IPS-15b (cell line): ENCODE data around the gene ZFYVE19.

Source experiments
- H3K27me3 ChIP-seq: one replicate; pipeline ENCODE4 v1.6.1; 2013; ENCODE audit warnings: low read length; ENCODE audit not compliant: control insufficient read depth, insufficient read depth
- H3K36me3 ChIP-seq: one replicate; pipeline ENCODE4 v1.6.1; 2013; ENCODE audit warnings: low read length; ENCODE audit not compliant: control insufficient read depth, insufficient read depth
- H3K4me1 ChIP-seq: one replicate; pipeline ENCODE4 v1.6.1; 2013; ENCODE audit warnings: mild to moderate bottlenecking, low read length; ENCODE audit not compliant: control insufficient read depth, insufficient read depth
- H3K4me3 ChIP-seq: one replicate; pipeline ENCODE4 v1.5.1; 2013; ENCODE audit warnings: low read depth, low read length
- H3K9ac ChIP-seq: one replicate; pipeline ENCODE4 v1.6.1; 2013; ENCODE audit warnings: low read depth, mild to moderate bottlenecking, low read length
- H3K9me3 ChIP-seq: one replicate; pipeline ENCODE4 v1.6.1; 2013; ENCODE audit warnings: mild to moderate bottlenecking, low read length; ENCODE audit not compliant: control insufficient read depth, insufficient read depth

Gene ZFYVE19, protein sequence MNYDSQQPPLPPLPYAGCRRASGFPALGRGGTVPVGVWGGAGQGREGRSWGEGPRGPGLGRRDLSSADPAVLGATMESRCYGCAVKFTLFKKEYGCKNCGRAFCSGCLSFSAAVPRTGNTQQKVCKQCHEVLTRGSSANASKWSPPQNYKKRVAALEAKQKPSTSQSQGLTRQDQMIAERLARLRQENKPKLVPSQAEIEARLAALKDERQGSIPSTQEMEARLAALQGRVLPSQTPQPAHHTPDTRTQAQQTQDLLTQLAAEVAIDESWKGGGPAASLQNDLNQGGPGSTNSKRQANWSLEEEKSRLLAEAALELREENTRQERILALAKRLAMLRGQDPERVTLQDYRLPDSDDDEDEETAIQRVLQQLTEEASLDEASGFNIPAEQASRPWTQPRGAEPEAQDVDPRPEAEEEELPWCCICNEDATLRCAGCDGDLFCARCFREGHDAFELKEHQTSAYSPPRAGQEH

DNA sequence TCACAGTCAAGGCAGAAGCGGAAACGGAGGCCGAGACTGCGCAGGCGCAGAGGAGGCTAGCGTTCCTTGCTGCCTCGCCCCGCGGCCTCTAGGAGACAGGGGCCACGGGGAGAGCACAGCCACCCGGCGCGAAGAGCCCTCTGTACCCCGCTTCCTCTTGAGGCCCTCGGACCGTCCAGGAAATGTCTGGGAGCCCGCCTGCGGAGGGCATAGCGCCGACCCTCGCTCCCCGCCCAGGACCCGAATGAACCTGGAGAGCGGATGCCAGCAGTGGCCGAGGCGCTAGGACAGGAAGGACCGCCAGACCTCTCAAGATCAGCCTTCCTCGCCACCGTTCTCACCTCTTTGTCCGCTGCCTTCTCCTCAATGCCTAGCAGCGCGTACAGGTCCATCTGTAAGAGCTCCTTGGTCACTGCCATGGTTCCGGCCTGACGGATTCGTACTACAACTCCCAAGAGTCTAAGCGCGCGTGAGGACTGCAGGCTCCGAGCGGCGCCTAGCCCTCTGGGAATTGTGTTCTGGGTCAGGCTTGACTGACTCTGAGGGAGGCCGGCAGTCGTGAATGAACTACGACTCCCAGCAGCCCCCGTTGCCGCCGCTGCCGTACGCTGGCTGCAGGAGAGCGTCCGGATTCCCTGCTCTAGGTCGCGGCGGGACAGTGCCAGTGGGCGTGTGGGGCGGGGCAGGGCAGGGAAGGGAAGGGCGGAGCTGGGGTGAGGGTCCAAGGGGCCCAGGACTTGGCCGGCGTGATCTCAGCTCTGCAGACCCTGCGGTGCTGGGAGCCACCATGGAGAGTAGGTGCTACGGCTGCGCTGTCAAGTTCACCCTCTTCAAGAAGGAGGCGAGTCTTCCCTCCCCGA, at the start of gene ZFYVE19, which contains the start of gene DNAJC17:
Gene ZFYVE19, plus strand, starts transcription at position 62 of the 860 bp plus-strand sequence. Its CDS starts 501 bp downstream, at position 563.
Gene DNAJC17, minus strand, starts transcription at position 446 of the 860 bp plus-strand sequence. Its CDS starts 27 bp downstream, at position 419.
- H3K36me3 ChIP-seq: peaks cover 3% of the 10 kb centered on the region
- H3K4me1 ChIP-seq: no peaks in the 10 kb centered on the region
- H3K9me3 ChIP-seq: no peaks in the 10 kb centered on the region
- peak within 1 kb of the TSS; percentile 83 for H3K9ac ChIP-seq
- H3K4me3 ChIP-seq: peak within 1 kb of the TSS; percentile 95
- no peaks in the 10 kb centered on the region for H3K27me3 ChIP-seq

DNA sequence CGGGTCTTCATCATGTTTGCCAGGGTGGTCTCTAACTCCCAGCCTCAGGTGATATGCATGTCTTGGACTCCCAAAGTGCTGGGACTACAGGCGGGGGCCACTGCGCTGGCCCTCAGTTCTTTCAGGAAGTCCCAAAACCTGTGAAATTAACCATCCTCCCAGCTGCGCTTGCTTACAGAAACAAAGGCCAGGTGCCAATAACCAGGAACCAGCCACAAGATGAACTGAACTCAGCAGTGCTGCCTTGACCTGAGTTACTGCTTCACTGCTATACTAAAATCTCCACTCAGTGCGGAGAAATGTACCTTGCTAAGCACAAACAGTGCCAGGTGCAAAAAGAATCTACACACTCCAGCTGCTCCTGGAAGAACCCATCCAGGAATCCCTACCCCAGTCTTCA, 46.9 kb upstream of the ZFYVE19 start:
- Histone ChIP-seq H3K9me3 (no peaks in the 10 kb centered on the region), H3K4me3 (no peak overlapping the region), H3K27me3 (peaks cover 2% of the 10 kb centered on the region), H3K9ac (no peak overlapping the region), H3K4me1 (peaks cover 4% of the 10 kb centered on the region), H3K36me3 (no peaks in the 10 kb centered on the region)

DNA sequence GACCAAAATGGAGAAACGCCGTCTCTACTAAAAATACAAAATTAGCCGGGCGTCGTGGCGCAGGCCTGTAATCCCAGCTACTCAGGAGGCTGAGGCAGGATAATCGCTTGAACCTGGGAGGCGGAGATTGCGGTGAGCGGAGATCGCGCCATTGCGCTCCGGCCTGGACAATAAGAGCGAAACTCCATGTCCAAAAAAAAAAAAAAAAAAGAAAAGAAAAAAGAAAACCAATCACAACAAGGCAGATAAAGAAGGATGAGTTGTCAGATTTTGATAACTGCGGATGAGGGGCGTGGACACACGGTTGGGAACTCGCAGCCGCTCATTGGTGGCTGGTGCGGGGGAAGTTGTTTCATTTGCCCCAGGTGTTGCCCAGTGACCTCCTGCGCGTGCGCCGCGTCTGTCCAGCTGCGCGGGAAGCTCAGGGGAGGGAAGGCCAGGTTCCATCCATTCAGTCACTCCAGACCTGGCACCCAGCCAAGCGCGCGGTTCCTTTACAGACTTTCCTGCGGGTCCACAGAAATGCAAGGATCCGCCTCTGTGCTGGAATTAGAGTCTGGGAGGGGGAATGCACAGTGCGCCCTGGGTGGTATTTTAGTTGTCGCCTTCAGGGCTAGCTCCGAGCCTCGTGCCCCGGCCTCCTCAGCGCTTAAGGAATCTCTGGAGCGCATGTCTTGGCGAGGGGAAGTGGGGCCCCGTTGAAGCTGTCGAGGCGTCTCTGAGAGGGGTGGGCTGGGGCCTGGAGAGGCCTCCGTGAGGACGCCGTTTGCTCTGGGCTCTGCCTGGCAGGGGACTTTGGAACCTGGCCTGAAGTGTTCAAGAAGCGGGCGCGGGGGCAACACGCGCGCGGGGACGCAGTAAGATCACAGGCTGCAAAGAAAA, 43.7 kb upstream of the ZFYVE19 start:
- Histone ChIP-seq H3K4me3 (peak overlapping the region; percentile 76), H3K27me3 (peaks cover 2% of the 10 kb centered on the region), H3K4me1 (peaks cover 16% of the 10 kb centered on the region), H3K9ac (peak overlapping the region; percentile 47), H3K36me3 (peaks cover 6% of the 10 kb centered on the region), H3K9me3 (no peaks in the 10 kb centered on the region)

DNA sequence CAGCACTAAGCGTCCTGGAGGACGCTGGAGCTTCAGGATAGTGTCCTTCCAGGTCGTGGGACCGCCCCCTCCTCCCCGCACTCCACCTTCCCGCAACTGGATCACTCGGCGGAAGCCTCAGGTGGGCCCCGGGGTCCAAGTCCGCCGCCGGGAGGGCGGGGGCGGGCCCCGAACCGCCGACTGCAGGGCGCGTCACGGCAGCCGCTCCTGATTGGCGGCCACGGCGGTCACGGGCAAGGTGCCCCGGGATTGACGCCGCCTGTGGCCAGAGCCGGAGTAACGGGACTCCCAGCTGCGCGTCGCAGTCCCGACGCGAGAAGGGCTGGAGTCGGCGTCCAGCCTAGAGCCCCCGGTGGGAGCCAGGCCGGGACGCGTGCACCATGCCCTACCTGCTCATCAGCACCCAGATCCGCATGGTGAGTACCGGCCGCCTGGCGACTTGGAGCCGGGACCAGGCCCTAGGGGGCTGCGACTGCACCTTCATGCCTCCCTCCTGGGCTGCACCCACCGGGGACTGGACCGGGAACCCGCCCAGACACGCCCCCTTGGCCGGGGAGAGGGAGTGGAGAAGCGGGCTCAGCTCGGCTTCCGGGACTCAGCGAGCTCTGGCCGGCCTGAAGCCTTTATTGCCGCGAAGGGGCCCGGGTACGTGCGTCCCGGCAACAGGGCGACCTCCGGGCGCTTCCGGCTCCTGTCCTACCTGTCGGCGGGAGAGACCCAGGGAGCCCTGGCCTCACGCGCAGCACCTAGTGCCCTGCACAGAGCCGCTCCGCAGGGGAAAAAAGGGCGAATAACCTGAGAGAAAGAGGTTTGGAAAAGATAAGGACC, 42.9 kb upstream of the ZFYVE19 start, which contains the start of gene GCHFR:
Gene GCHFR, plus strand, starts transcription at position 268 of the 828 bp plus-strand sequence. Its CDS starts 113 bp downstream, at position 381.
- Histone ChIP-seq H3K27me3 (peaks cover 2% of the 10 kb centered on the region), H3K36me3 (peaks cover 9% of the 10 kb centered on the region), H3K4me3 (peak within 1 kb of the TSS; percentile 76), H3K9me3 (no peaks in the 10 kb centered on the region), H3K4me1 (peaks cover 16% of the 10 kb centered on the region), H3K9ac (peak within 1 kb of the TSS; percentile 47)

DNA sequence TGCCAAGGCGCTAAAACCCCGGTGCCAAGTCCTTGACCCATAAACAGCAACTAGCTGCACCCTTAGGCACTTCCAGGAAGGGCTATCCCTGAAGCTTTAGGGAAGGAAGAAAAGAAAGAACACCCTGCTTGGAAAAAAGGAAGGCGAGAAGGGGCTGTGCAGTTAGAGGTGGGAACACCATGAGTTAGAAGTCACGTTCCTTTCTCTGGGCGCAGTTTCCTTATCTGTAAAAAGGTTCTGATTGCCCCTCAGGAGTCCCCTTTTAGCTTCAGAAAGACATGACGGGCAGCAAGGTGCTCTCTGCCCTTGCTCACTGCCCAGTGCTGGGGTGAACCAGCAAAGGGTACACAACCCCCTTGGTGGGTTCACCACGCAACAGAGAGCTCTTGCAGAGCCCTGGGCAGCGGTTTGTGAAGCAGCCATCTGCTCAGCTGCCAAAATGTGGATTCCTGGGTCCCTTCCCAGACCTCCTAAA, 42.2 kb upstream of the ZFYVE19 start:
- Histone ChIP-seq H3K9me3 (no peaks in the 10 kb centered on the region), H3K4me3 (peak overlapping the region; percentile 76), H3K4me1 (peaks cover 16% of the 10 kb centered on the region), H3K36me3 (peaks cover 9% of the 10 kb centered on the region), H3K27me3 (peaks cover 2% of the 10 kb centered on the region), H3K9ac (peak overlapping the region; percentile 47)

DNA sequence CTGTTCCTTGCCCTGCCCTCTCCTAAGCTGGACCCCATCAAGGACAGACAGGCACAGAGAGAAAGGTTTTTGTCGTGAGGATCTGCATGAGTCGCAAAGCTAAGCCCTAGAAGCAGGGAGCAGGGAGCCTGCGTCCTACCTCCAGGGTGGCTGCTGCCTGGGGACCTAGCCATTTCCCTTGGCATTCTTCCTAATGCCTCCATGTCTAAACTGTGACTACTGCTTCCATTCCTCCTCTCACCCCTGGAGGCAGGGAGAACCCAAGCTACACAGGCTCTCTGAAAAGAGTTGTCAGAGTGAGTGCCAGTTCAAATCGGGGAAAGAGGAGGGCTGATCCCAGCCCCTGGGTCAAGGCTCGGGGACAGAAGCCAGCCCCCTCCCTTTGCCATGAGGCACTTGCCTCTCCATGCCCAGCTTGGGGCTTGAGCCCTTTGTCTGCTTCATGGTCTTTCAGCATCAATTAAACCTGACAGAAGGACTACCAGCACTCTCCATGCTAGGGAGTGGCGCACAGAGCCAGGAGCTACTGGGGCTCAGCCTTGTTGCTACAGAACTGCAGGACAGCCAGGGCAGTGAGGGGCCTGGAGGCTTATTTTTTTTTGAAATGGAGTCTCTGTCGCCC, 40.6 kb upstream of the ZFYVE19 start:
- H3K36me3 ChIP-seq: peaks cover 9% of the 10 kb centered on the region
- peaks cover 2% of the 10 kb centered on the region for H3K27me3 ChIP-seq
- no peak overlapping the region for H3K9ac ChIP-seq
- no peak overlapping the region for H3K4me3 ChIP-seq
- no peaks in the 10 kb centered on the region for H3K9me3 ChIP-seq
- H3K4me1 ChIP-seq: peaks cover 16% of the 10 kb centered on the region

GRCh38 chr15:40766906-40767837, 39.7 kb upstream of the ZFYVE19 start:
- Histone ChIP-seq H3K9ac (no peak overlapping the region), H3K27me3 (peaks cover 2% of the 10 kb centered on the region), H3K4me1 (peaks cover 16% of the 10 kb centered on the region), H3K4me3 (no peak overlapping the region), H3K9me3 (no peaks in the 10 kb centered on the region), H3K36me3 (peaks cover 12% of the 10 kb centered on the region)

DNA sequence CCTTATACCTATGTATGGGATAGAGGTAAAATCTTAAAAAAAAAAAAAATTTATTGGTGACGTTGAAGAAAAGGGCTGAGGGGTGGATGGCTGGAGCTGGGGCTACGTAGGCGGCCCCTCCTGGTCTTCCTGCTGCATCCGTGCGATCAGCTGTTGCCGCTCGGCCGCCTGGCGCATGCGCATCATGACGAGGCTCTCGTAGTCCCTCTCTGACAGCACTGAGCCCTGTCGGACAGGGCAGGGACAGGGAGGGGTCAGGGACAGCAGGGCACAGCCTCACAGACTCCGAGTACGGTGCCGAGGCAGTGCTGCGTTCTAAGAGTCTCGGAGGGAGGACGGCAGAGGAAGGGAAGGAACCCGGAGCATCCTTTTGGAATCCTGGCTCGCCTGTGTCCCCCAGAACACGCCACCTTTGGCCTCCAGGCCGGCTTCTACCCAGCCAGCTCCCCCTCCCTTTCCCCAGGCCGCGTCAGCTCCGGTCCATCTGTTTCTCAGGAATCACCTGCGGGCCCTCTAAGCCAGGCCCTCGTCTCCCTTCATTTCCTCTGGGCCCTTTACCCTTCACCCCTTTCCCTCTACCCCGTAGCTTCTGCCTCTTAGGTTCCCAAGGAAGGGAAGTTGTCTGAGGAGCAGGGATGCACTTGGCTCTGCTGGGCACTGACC, 38.9 kb upstream of the ZFYVE19 start:
- Histone ChIP-seq H3K4me1 (peaks cover 16% of the 10 kb centered on the region), H3K9me3 (no peaks in the 10 kb centered on the region), H3K27me3 (peaks cover 2% of the 10 kb centered on the region), H3K4me3 (no peak overlapping the region), H3K9ac (no peak overlapping the region), H3K36me3 (peaks cover 16% of the 10 kb centered on the region)
